ENCODE results near the gene FAAP20. TPM values are rescaled to one million over a fixed set of nuclear protein-coding genes. Genes with fewer than 3 reads are reported as not detected.

The FAAP20 gene
- total and polyA plus RNA-seq, 9 of the 15 experiments (the other 6 are each of a cell fraction or from before 2014, with no cell fraction given): 0.58 to 143 (median 9.9) TPM

DNA sequence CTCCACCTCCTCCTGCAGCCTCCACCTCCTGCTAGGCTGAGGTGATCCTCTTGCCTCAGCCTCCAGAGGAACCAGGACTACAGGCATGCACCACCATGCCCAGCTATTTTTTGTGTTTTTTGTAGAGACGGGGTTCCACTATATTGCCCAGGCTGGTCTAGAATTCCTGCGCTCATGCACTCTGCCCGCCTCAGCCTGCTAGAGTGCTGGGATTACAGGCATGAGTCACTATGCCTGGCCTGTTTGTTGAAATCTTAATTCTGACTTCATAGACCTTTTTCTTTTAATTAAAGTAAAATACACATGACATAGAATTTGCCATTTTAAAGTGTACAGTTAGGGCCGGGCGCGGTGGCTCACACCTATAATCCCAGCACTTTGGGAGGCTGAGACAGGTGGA, 42.7 kb downstream of the FAAP20 start:
- ChIA-PET POLR2A (interaction anchor here (0.5 to 0.6 kb wide), 2 partner anchors 12 to 125 kb away, joined by 3 read pairs; no protein-coding TSS in a partner anchor), CTCF (ENCODE audit: low intra/inter-chr PET ratio) (no interaction called here)
- H3K36me3 ChIP-seq (ENCODE audit: control insufficient read depth, insufficient read depth, low read length): no peaks in the 10 kb centered on the region
- in situ Hi-C loops (cut with MboI): no loop called here
- H3K4me2 ChIP-seq (ENCODE audit: insufficient read depth, low read length): no peak overlapping the region
- H3K9me3 ChIP-seq (replicated peaks; ENCODE audit: control insufficient read depth, insufficient read depth, low read depth, low read length): no peaks in the 10 kb centered on the region; the same call in 1 of the 2 replicates
- no peak overlapping the region for H3K27ac ChIP-seq (ENCODE audit: extremely low read depth, low read depth, low read length)
- intact Hi-C loops (cut with micrococcal nuclease): no loop called here
- H2AFZ ChIP-seq (ENCODE audit: low read depth, low read length): no peak overlapping the region
- FAIRE-seq (no peak), DNase-seq (ENCODE audit: extremely low read depth in 1 of 4, low spot score in 3 of 4) (no peak), ATAC-seq (no peak)
- no peaks in the 10 kb centered on the region for H3K79me2 ChIP-seq (ENCODE audit: control insufficient read depth, insufficient read depth, low read length)
- no peak overlapping the region for H3K9ac ChIP-seq (ENCODE audit: insufficient read depth in 1 of 2, low read depth in 2 of 2, low read length in 2 of 2)
- H3K9me1 ChIP-seq (ENCODE audit: control insufficient read depth, insufficient read depth, low read length): peaks cover 5% of the 10 kb centered on the region
- peaks cover 0 to 7% of the 10 kb centered on the region in 2 experiments; a peak in 1 of 5 replicates for H3K4me1 ChIP-seq (replicated peaks in 1 of 2; ENCODE audit: control insufficient read depth in 2 of 2, insufficient read depth in 2 of 2, low read length in 2 of 2)
- no peaks in the 10 kb centered on the region for H4K20me1 ChIP-seq (replicated peaks; ENCODE audit: control insufficient read depth, insufficient read depth, low read length)
- peaks cover 59 to 83% of the 10 kb centered on the region in 2 experiments for H3K27me3 ChIP-seq (ENCODE audit: control insufficient read depth in 2 of 2, insufficient read depth in 2 of 2, low read length in 2 of 2)
- no TSS peak for BruUV-seq (replicated peaks)
- H3K4me3 ChIP-seq: no peak overlapping the region
- 4% methylated on average over 6 of the region's 6 CpGs for WGBS (ENCODE audit: insufficient coverage, low coverage, missing lambda C conversion rate)
- no peak for TF ChIP-seq CHD7 (IDR thresholded peaks at IDR 0.05; ENCODE audit: low read depth, low read length)
- no peak for TF ChIP-seq MEIS2 (IDR thresholded peaks at IDR 0.05; ENCODE audit: partially characterized antibody)
